MM.1S (cell line): Measurements from ENCODE around the gene PDE1C.
"Not testable (repeated sequence)": the region's sequence is repeated elsewhere in the genome, so short reads cannot be mapped to it uniquely, and the experiment has no call there.

Experiments used
- DNase-seq: peaks from one replicate; pipeline ENCODE4 v3.0.0-alpha.2; 2015
- H2AFZ ChIP-seq: fragments of 300-600 bp; sonication (generic); 2 replicates; pipeline ENCODE4 v1.6.0; 2016; ENCODE audit warnings: antibody characterized with exemption, low read length
- H3F3A ChIP-seq: fragments of 300-600 bp; sonication (generic); 2 replicates; pipeline ENCODE4 v1.6.1; 2016; ENCODE audit warnings: mild to moderate bottlenecking, antibody characterized with exemption, low read length, moderate library complexity, mixed read lengths; ENCODE audit not compliant: insufficient read depth
- H3K27ac ChIP-seq: fragments of 300-600 bp; sonication (generic); 2 replicates; pipeline ENCODE4 v1.5.1; 2016; ENCODE audit warnings: mild to moderate bottlenecking, low read length
- H3K27me3 ChIP-seq: fragments of 300-600 bp; sonication (generic); replicated peaks from 2 replicates; pipeline ENCODE4 v1.6.0; 2016; ENCODE audit warnings: low read length; ENCODE audit not compliant: insufficient read depth
- H3K36me3 ChIP-seq: fragments of 300-600 bp; sonication (generic); replicated peaks from 2 replicates; pipeline ENCODE4 v1.6.1; 2016; ENCODE audit warnings: mild to moderate bottlenecking, low read length, mixed read lengths; ENCODE audit not compliant: insufficient read depth
- H3K4me1 ChIP-seq: fragments of 300-600 bp; sonication (generic); 2 replicates; pipeline ENCODE4 v1.6.1; 2016; ENCODE audit warnings: low read length, mixed read lengths
- H3K4me2 ChIP-seq: fragments of 300-600 bp; sonication (generic); 2 replicates; pipeline ENCODE4 v1.6.0; 2016; ENCODE audit warnings: low read depth, low read length
- H3K4me3 ChIP-seq: fragments of 300-600 bp; sonication (generic); 2 replicates; pipeline ENCODE4 v1.5.1; 2016; ENCODE audit warnings: low read length, mixed read lengths
- H3K79me2 ChIP-seq: fragments of 300-600 bp; sonication (generic); 2 replicates; pipeline ENCODE4 v1.6.1; 2016; ENCODE audit warnings: mixed run types, low read length, mixed read lengths
- H3K9ac ChIP-seq: fragments of 300-600 bp; sonication (generic); 2 replicates; pipeline ENCODE4 v1.6.1; 2016; ENCODE audit warnings: low read length, mixed read lengths
- H3K9me2 ChIP-seq: fragments of 300-600 bp; sonication (generic); replicated peaks from 2 replicates; pipeline ENCODE4 v1.6.1; 2016; ENCODE audit warnings: mild to moderate bottlenecking, low read length, mixed read lengths; ENCODE audit not compliant: insufficient read depth
- H3K9me3 ChIP-seq: fragments of 300-600 bp; sonication (generic); replicated peaks from 2 replicates; pipeline ENCODE4 v1.6.1; 2016; ENCODE audit warnings: mild to moderate bottlenecking, low read length, mixed read lengths; ENCODE audit not compliant: insufficient read depth
- H4K20me1 ChIP-seq: fragments of 300-600 bp; sonication (generic); 2 replicates; pipeline ENCODE4 v1.6.1; 2016; ENCODE audit warnings: mild to moderate bottlenecking, low read length, moderate library complexity, mixed read lengths; ENCODE audit not compliant: insufficient read depth
- CTCF ChIP-seq: fragments of 300-600 bp; sonication (generic); IDR thresholded peaks from 2 replicates; pipeline ENCODE4 v1.5.1; 2016; ENCODE audit warnings: antibody characterized with exemption, low read length, mixed read lengths
- EZH2 ChIP-seq: fragments of 300-600 bp; sonication (generic); optimal IDR thresholded peaks from 2 replicates; pipeline ENCODE3; 2017; ENCODE audit warnings: low read depth, mild to moderate bottlenecking, antibody characterized with exemption, low read length, mixed read lengths
- EZH2phosphoT487 ChIP-seq: fragments of 300-600 bp; sonication (generic); IDR thresholded peaks from 2 replicates; pipeline ENCODE4 v1.6.1; 2018; ENCODE audit warnings: antibody characterized with exemption, low read length

Gene PDE1C

GRCh38 chr7:31850066-31850465, 220.1 kb downstream of the PDE1C start:
- Histone ChIP-seq H3K9ac (no peak overlapping the region), H3F3A (no peaks in the 10 kb centered on the region), H3K79me2 (no peaks in the 10 kb centered on the region), H4K20me1 (no peaks in the 10 kb centered on the region), H3K36me3 (no peaks in the 10 kb centered on the region), H3K4me3 (no peak overlapping the region), H3K4me1 (no peaks in the 10 kb centered on the region), H3K9me2 (no peaks in the 10 kb centered on the region), H3K4me2 (no peak overlapping the region), H3K27me3 (no peaks in the 10 kb centered on the region), H2AFZ (no peak overlapping the region), H3K9me3 (no peaks in the 10 kb centered on the region), H3K27ac (no peak overlapping the region)
- no peak for DNase-seq
- no peak for TF ChIP-seq EZH2
- no peak for TF ChIP-seq EZH2phosphoT487
- TF ChIP-seq CTCF = no peak

- Histone ChIP-seq H3K4me2 (no peak overlapping the region), H3K36me3 (no peaks in the 10 kb centered on the region), H3K9ac (no peak overlapping the region), H3F3A (no peaks in the 10 kb centered on the region), H3K27me3 (no peaks in the 10 kb centered on the region), H2AFZ (no peak overlapping the region), H3K4me3 (no peak overlapping the region), H3K9me3 (no peaks in the 10 kb centered on the region), H3K4me1 (no peaks in the 10 kb centered on the region), H3K27ac (no peak overlapping the region), H3K79me2 (no peaks in the 10 kb centered on the region), H3K9me2 (no peaks in the 10 kb centered on the region), H4K20me1 (no peaks in the 10 kb centered on the region)
- DNase-seq = no peak
- no peak for TF ChIP-seq EZH2
- TF ChIP-seq CTCF = no peak
- no peak for TF ChIP-seq EZH2phosphoT487
These were observed 234.7 kb downstream of the PDE1C start for GRCh38 chr7:31835471-31835870.

- H3K27ac ChIP-seq, H3K27me3 ChIP-seq, H3K9ac ChIP-seq, H3K4me3 ChIP-seq, H3K4me1 ChIP-seq, H3K36me3 ChIP-seq, H3K9me3 ChIP-seq, H3F3A ChIP-seq, DNase-seq, H3K4me2 ChIP-seq, H2AFZ ChIP-seq, H3K79me2 ChIP-seq, H4K20me1 ChIP-seq, H3K9me2 ChIP-seq: not testable (repeated sequence)
These were observed 236.6 kb downstream of the PDE1C start for GRCh38 chr7:31833625-31834024.

GRCh38 chr7:31828520-31828919, 241.7 kb downstream of the PDE1C start:
- Histone ChIP-seq H3F3A (no peaks in the 10 kb centered on the region), H4K20me1 (no peaks in the 10 kb centered on the region), H3K27ac (no peak overlapping the region), H3K79me2 (no peaks in the 10 kb centered on the region), H3K9ac (no peak overlapping the region), H3K9me2 (no peaks in the 10 kb centered on the region), H3K4me2 (no peak overlapping the region), H3K36me3 (no peaks in the 10 kb centered on the region), H3K4me3 (no peak overlapping the region), H3K9me3 (no peaks in the 10 kb centered on the region), H2AFZ (no peak overlapping the region), H3K27me3 (no peaks in the 10 kb centered on the region), H3K4me1 (no peaks in the 10 kb centered on the region)
- no peak for DNase-seq
- TF ChIP-seq EZH2phosphoT487 (no peak), CTCF (no peak)
